DOHH2 (cell line): ENCODE data around the gene USP31.

Experiments
- H3F3A ChIP-seq: fragments of 200-600 bp; sonication (generic), shearing (Covaris generic); 2 replicates; pipeline ENCODE4 v1.6.0; 2016; ENCODE audit warnings: antibody characterized with exemption, mild to moderate bottlenecking; ENCODE audit not compliant: control insufficient read depth, insufficient read depth
- H3K27ac ChIP-seq: fragments of 200-600 bp; sonication (generic); 2 replicates; pipeline ENCODE4 v1.5.1; 2014; ENCODE audit warnings: low read depth, mild to moderate bottlenecking, low read length, moderate library complexity
- H3K27me3 ChIP-seq: fragments of 200-600 bp; sonication (generic); 2 replicates; pipeline ENCODE4 v1.6.1; 2014; ENCODE audit warnings: mild to moderate bottlenecking, low read length, mixed read lengths; ENCODE audit not compliant: control insufficient read depth
- H3K36me3 ChIP-seq: fragments of 200-600 bp; sonication (generic); 2 replicates; pipeline ENCODE4 v1.6.1; 2014; ENCODE audit warnings: mild to moderate bottlenecking, low read length, moderate library complexity, mixed read lengths; ENCODE audit not compliant: control insufficient read depth
- H3K4me1 ChIP-seq: fragments of 200-600 bp; sonication (generic); 2 replicates; pipeline ENCODE4 v1.6.1; 2014; ENCODE audit warnings: mild to moderate bottlenecking, low read length, mixed read lengths; ENCODE audit not compliant: control insufficient read depth
- H3K4me2 ChIP-seq: fragments of 200-600 bp; sonication (generic); 2 replicates; pipeline ENCODE4 v1.6.0; 2014; ENCODE audit warnings: mild to moderate bottlenecking, low read length, moderate library complexity
- H3K4me3 ChIP-seq: fragments of 200-600 bp; sonication (generic); 2 replicates; pipeline ENCODE4 v1.5.1; 2014; ENCODE audit warnings: mild to moderate bottlenecking, low read length, mixed read lengths
- H3K79me2 ChIP-seq: fragments of 200-600 bp; sonication (generic); 2 replicates; pipeline ENCODE4 v1.6.1; 2014; ENCODE audit warnings: mild to moderate bottlenecking, low read length, mixed read lengths; ENCODE audit not compliant: control insufficient read depth
- H3K9me2 ChIP-seq: fragments of 200-600 bp; sonication (generic); replicated peaks from 2 replicates; pipeline ENCODE4 v1.6.1; 2014; ENCODE audit warnings: mild to moderate bottlenecking, low read length, mixed read lengths; ENCODE audit not compliant: control insufficient read depth
- H3K9me3 ChIP-seq: fragments of 200-600 bp; sonication (generic); 2 replicates; pipeline ENCODE4 v1.6.1; 2014; ENCODE audit warnings: antibody characterized with exemption, low read length, mixed read lengths; ENCODE audit not compliant: control insufficient read depth, insufficient read depth
- H4K20me1 ChIP-seq: fragments of 200-600 bp; sonication (generic); 2 replicates; pipeline ENCODE4 v1.6.0; 2014; ENCODE audit warnings: low read depth, mild to moderate bottlenecking, antibody characterized with exemption, low read length, moderate library complexity; ENCODE audit not compliant: control insufficient read depth, insufficient read depth
- CTCF ChIP-seq: fragments of 200-600 bp; sonication (generic); IDR thresholded peaks from one replicate; pipeline ENCODE4 v1.5.1; 2014; ENCODE audit warnings: antibody characterized with exemption, mild to moderate bottlenecking, low read depth, low read length; ENCODE audit not compliant: poor library complexity, severe bottlenecking
- EZH2phosphoT487 ChIP-seq: fragments of 200-600 bp; sonication (generic); IDR thresholded peaks from 2 replicates; pipeline ENCODE4 v1.6.1; 2017; ENCODE audit warnings: borderline replicate concordance, mild to moderate bottlenecking, antibody characterized with exemption, low read length, moderate library complexity, mixed read lengths

The USP31 gene

GRCh38 chr16:23182679-23183542, 33.7 kb upstream of the USP31 start, which contains the start of gene SCNN1G:
TSS of gene SCNN1G (plus strand) at chr16:23182745. CDS start at chr16:23186272, 3,527 bp downstream.
- no peak within 1 kb of the TSS for H3K27ac ChIP-seq
- peak within 1 kb of the TSS; percentile 20; the same call in 1 of the 2 replicates for H3K4me3 ChIP-seq
- peak within 1 kb of the TSS; percentile 52 for H3K4me2 ChIP-seq

GRCh38 chr16:23182206-23182678, 33.0 kb upstream of the USP31 start:
- Histone ChIP-seq H3K9me2 (no peaks in the 10 kb centered on the region), H3K4me2 (peak overlapping the region; percentile 52), H3K4me3 (no peak overlapping the region; the same call in 1 of the 2 replicates), H3K9me3 (no peaks in the 10 kb centered on the region), H3K36me3 (no peaks in the 10 kb centered on the region), H4K20me1 (no peaks in the 10 kb centered on the region), H3K27ac (no peak overlapping the region), H3K27me3 (peaks cover 27% of the 10 kb centered on the region), H3K79me2 (no peaks in the 10 kb centered on the region), H3F3A (no peaks in the 10 kb centered on the region), H3K4me1 (peaks cover 11% of the 10 kb centered on the region)
- no peak for TF ChIP-seq EZH2phosphoT487
- TF ChIP-seq CTCF, result peak; percentile 87

More at GRCh38 chr16:23182679-23183542, 33.7 kb upstream of the USP31 start, which contains the start of gene SCNN1G:
- no peaks in the 10 kb centered on the region for H3K79me2 ChIP-seq
- no peaks in the 10 kb centered on the region for H3K36me3 ChIP-seq
- TF ChIP-seq CTCF, result no peak
- TF ChIP-seq EZH2phosphoT487, result no peak
- H3K4me1 ChIP-seq, result peaks cover 15% of the 10 kb centered on the region
- H3K9me2 ChIP-seq, result no peaks in the 10 kb centered on the region
- peaks cover 27% of the 10 kb centered on the region for H3K27me3 ChIP-seq
- H3F3A ChIP-seq, result no peaks in the 10 kb centered on the region
- no peaks in the 10 kb centered on the region for H3K9me3 ChIP-seq
- no peaks in the 10 kb centered on the region for H4K20me1 ChIP-seq

- Histone ChIP-seq H3K27me3 (peaks cover 27% of the 10 kb centered on the region), H3F3A (no peaks in the 10 kb centered on the region), H4K20me1 (no peaks in the 10 kb centered on the region), H3K27ac (no peak overlapping the region), H3K4me2 (no peak overlapping the region), H3K4me1 (peaks cover 10% of the 10 kb centered on the region), H3K9me2 (no peaks in the 10 kb centered on the region), H3K36me3 (no peaks in the 10 kb centered on the region), H3K4me3 (no peak overlapping the region), H3K79me2 (no peaks in the 10 kb centered on the region), H3K9me3 (no peaks in the 10 kb centered on the region)
- TF ChIP-seq EZH2phosphoT487 (no peak), CTCF (no peak)
These were observed 32.3 kb upstream of the USP31 start for GRCh38 chr16:23181506-23181905.
